SK-N-SH treated with all-trans-retinoic acid at 6 μM for 48 hours (cell line): Measurements from ENCODE around the gene SLC2A4.

Experiments
- ATAC-seq: fragments of 200-7000 bp; cut with Tn5 transposase; 3 replicates; pipeline ENCODE4 v1.9.1; 2020; ENCODE audit warnings: mild to moderate bottlenecking, moderate library complexity
- ARNTL ChIP-seq: fragments of 450-650 bp; formaldehyde crosslinking; IDR thresholded peaks from 2 replicates; pipeline ENCODE4 v1.5.0; 2020; ENCODE audit warnings: low read depth, mild to moderate bottlenecking, moderate library complexity, borderline replicate concordance
- BACH2 ChIP-seq: fragments of 250-450 bp; sonication (Bioruptor Pico); IDR thresholded peaks from 2 replicates; pipeline ENCODE4 v1.9.0; 2021; ENCODE audit warnings: mild to moderate bottlenecking, borderline replicate concordance
- CSDC2 ChIP-seq: fragments of 250-450 bp; sonication (Bioruptor Pico); IDR thresholded peaks from 2 replicates; pipeline ENCODE4 v1.5.0; 2020; ENCODE audit warnings: mild to moderate bottlenecking, moderate library complexity
- ESRRG ChIP-seq: fragments of 250-450 bp; sonication (Bioruptor Pico); IDR thresholded peaks from 2 replicates; pipeline ENCODE4 v1.6.1; 2021; ENCODE audit warnings: mild to moderate bottlenecking
- ISL1 ChIP-seq: fragments of 250-450 bp; sonication (Bioruptor Pico); IDR thresholded peaks from 2 replicates; pipeline ENCODE4 v2.1.2; 2022; ENCODE audit warnings: mild to moderate bottlenecking, moderate library complexity
- OSR1 ChIP-seq: fragments of 250-450 bp; sonication (Bioruptor Pico); IDR thresholded peaks from 2 replicates; pipeline ENCODE4 v1.8.0; 2022; ENCODE audit warnings: moderate library complexity, mild to moderate bottlenecking, inconsistent platforms
- PPARA ChIP-seq: fragments of 250-450 bp; sonication (Bioruptor Pico); IDR thresholded peaks from 2 replicates; pipeline ENCODE4 v1.5.0; 2020; ENCODE audit warnings: mild to moderate bottlenecking, borderline replicate concordance
- RARB ChIP-seq: fragments of 250-450 bp; sonication (Bioruptor Pico); IDR thresholded peaks from 2 replicates; pipeline ENCODE4 v1.8.0; 2021; ENCODE audit warnings: mild to moderate bottlenecking, moderate library complexity
- SNAI2 ChIP-seq: fragments of 250-450 bp; sonication (Bioruptor Pico); IDR thresholded peaks from 2 replicates; pipeline ENCODE4 v1.5.0; 2020; ENCODE audit warnings: mild to moderate bottlenecking, moderate library complexity
- TCF4 ChIP-seq: fragments of 250-450 bp; sonication (Bioruptor Pico); IDR thresholded peaks from 2 replicates; pipeline ENCODE4 v1.8.0; 2021; ENCODE audit warnings: mild to moderate bottlenecking, moderate library complexity, borderline replicate concordance
- TOX ChIP-seq: fragments of 250-450 bp; sonication (Bioruptor Pico); IDR thresholded peaks from 2 replicates; pipeline ENCODE4 v1.8.0; 2021; ENCODE audit warnings: mild to moderate bottlenecking, moderate library complexity, borderline replicate concordance
- ZC3H10 ChIP-seq: fragments of 250-450 bp; sonication (Bioruptor Pico); IDR thresholded peaks from 2 replicates; pipeline ENCODE4 v1.5.1; 2021; ENCODE audit warnings: mild to moderate bottlenecking, moderate library complexity
- ZFP3 ChIP-seq: fragments of 250-450 bp; sonication (Bioruptor Pico); IDR thresholded peaks from 2 replicates; pipeline ENCODE4 v1.5.0; 2020; ENCODE audit warnings: mild to moderate bottlenecking, moderate library complexity
- ZFP30 ChIP-seq: fragments of 450-650 bp; formaldehyde crosslinking; IDR thresholded peaks from 2 replicates; pipeline ENCODE4 v1.5.0; 2022; ENCODE audit warnings: mild to moderate bottlenecking, moderate library complexity
- ZNF70 ChIP-seq: fragments of 450-650 bp; formaldehyde crosslinking; IDR thresholded peaks from 2 replicates; pipeline ENCODE4 v1.5.0; 2020; ENCODE audit warnings: mild to moderate bottlenecking, moderate library complexity
- ZNF8 ChIP-seq: fragments of 450-650 bp; formaldehyde crosslinking; IDR thresholded peaks from 2 replicates; pipeline ENCODE4 v1.5.0; 2020; ENCODE audit warnings: mild to moderate bottlenecking, moderate library complexity
- TF ChIP-seq, protein P1 (sequence below): fragments of 250-450 bp; sonication (Bioruptor Pico); IDR thresholded peaks from 2 replicates; pipeline ENCODE4 v1.5.1; 2020; ENCODE audit warnings: low read depth, mild to moderate bottlenecking, moderate library complexity
- TF ChIP-seq, protein P2 (sequence below): fragments of 250-450 bp; sonication (Bioruptor Pico); IDR thresholded peaks from 2 replicates; pipeline ENCODE4 v1.5.1; 2021; ENCODE audit warnings: mild to moderate bottlenecking, moderate library complexity
- TF ChIP-seq, protein P3 (sequence below): fragments of 250-450 bp; sonication (Bioruptor Pico); IDR thresholded peaks from 2 replicates; pipeline ENCODE4 v1.8.0; 2021; ENCODE audit warnings: low read depth, mild to moderate bottlenecking, moderate library complexity, borderline replicate concordance
- TF ChIP-seq, protein P4 (sequence below): fragments of 250-450 bp; sonication (Bioruptor Pico); IDR thresholded peaks from 2 replicates; pipeline ENCODE4 v1.5.0; 2020; ENCODE audit warnings: mild to moderate bottlenecking, moderate library complexity

SLC2A4 gene

DNA sequence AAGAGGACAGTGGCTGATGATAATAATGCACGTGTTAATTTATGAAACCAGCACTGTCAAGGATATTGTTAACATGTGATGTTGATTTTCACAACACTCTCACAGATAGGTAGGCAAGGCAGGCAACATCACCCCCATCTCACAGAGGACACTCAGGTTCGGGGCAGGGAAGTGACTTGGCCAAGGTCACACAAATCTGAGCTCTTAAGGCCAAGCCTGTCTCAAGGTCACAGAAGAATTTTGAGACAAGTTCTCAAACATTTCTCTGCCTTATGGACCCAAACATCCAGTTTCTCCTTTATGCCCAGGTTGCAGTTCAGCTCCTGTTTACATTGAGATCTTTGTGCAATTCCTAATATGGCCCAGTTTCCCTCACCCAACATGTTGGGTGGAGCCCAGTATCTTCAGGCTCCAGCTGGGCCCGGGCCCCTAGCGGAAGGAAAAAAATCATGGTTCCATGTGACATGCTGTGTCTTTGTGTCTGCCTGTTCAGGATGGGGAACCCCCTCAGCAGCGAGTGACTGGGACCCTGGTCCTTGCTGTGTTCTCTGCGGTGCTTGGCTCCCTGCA, 1.3 kb downstream of the SLC2A4 start (continued):
- TF ChIP-seq ZNF70 (no peak), ZFP3 (CRISPR knock-in tag) (no peak), OSR1 (CRISPR knock-in tag) (no peak)

DNA sequence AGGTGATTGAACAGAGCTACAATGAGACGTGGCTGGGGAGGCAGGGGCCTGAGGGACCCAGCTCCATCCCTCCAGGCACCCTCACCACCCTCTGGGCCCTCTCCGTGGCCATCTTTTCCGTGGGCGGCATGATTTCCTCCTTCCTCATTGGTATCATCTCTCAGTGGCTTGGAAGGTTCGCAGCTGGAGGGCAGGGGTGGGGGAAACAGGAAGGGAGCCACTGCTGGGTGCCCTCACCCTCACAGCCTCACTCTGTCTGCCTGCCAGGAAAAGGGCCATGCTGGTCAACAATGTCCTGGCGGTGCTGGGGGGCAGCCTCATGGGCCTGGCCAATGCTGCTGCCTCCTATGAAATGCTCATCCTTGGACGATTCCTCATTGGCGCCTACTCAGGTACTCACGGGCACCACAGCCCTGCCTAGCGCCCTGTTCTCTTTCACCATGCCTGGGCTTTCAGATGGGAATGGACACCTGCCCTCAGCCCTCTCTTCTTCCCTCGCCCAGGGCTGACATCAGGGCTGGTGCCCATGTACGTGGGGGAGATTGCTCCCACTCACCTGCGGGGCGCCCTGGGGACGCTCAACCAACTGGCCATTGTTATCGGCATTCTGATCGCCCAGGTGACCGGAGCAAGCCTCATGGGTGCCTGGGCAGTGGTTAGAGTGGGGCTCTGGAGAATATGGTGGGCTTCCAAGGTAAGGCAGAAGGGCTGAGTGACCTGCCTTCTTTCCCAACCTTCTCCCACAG, 2.1 kb downstream of the SLC2A4 start:
- no peak for ATAC-seq
- no peak for TF ChIP-seq ZFP3 (CRISPR knock-in tag)
- TF ChIP-seq, protein P1, sequence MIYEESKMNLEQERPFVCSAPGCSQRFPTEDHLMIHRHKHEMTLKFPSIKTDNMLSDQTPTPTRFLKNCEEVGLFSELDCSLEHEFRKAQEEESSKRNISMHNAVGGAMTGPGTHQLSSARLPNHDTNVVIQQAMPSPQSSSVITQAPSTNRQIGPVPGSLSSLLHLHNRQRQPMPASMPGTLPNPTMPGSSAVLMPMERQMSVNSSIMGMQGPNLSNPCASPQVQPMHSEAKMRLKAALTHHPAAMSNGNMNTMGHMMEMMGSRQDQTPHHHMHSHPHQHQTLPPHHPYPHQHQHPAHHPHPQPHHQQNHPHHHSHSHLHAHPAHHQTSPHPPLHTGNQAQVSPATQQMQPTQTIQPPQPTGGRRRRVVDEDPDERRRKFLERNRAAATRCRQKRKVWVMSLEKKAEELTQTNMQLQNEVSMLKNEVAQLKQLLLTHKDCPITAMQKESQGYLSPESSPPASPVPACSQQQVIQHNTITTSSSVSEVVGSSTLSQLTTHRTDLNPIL (CRISPR knock-in tag), result no peak
- TF ChIP-seq, protein P2, sequence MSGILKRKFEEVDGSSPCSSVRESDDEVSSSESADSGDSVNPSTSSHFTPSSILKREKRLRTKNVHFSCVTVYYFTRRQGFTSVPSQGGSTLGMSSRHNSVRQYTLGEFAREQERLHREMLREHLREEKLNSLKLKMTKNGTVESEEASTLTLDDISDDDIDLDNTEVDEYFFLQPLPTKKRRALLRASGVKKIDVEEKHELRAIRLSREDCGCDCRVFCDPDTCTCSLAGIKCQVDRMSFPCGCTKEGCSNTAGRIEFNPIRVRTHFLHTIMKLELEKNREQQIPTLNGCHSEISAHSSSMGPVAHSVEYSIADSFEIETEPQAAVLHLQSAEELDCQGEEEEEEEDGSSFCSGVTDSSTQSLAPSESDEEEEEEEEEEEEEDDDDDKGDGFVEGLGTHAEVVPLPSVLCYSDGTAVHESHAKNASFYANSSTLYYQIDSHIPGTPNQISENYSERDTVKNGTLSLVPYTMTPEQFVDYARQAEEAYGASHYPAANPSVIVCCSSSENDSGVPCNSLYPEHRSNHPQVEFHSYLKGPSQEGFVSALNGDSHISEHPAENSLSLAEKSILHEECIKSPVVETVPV (CRISPR knock-in tag), result no peak
- TF ChIP-seq ESRRG, result no peak
- TF ChIP-seq CSDC2 (CRISPR knock-in tag), result no peak
- no peak for TF ChIP-seq PPARA (CRISPR knock-in tag)
- TF ChIP-seq TCF4 (CRISPR knock-in tag), result no peak
- TF ChIP-seq OSR1 (CRISPR knock-in tag), result no peak
- TF ChIP-seq, protein P3, sequence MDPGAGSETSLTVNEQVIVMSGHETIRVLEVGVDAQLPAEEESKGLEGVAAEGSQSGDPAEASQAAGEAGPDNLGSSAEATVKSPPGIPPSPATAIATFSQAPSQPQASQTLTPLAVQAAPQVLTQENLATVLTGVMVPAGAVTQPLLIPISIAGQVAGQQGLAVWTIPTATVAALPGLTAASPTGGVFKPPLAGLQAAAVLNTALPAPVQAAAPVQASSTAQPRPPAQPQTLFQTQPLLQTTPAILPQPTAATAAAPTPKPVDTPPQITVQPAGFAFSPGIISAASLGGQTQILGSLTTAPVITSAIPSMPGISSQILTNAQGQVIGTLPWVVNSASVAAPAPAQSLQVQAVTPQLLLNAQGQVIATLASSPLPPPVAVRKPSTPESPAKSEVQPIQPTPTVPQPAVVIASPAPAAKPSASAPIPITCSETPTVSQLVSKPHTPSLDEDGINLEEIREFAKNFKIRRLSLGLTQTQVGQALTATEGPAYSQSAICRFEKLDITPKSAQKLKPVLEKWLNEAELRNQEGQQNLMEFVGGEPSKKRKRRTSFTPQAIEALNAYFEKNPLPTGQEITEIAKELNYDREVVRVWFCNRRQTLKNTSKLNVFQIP (CRISPR knock-in tag), result no peak
- no peak for TF ChIP-seq ZNF8 (CRISPR knock-in tag)
- no peak for TF ChIP-seq ZNF70
- no peak for TF ChIP-seq SNAI2 (CRISPR knock-in tag)
- TF ChIP-seq, all 23 proteins: peak for 0

DNA sequence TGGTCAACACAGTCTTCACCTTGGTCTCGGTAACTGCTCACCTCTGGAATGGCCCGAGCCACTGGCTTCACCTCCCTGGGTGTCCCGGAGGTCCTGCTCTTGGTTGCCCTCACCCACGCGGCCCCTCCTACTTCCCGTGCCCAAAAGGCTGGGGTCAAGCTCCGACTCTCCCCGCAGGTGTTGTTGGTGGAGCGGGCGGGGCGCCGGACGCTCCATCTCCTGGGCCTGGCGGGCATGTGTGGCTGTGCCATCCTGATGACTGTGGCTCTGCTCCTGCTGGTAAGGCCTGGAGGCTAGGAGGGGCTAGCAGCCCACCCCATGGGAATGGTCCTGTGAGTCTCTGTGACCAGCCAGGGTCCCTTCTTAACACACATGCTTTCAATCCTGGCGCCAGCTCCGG, 3.4 kb downstream of the SLC2A4 start:
- TF ChIP-seq, protein P1 (CRISPR knock-in tag), result no peak
- TF ChIP-seq CSDC2 (CRISPR knock-in tag) (no peak), SNAI2 (CRISPR knock-in tag) (no peak), OSR1 (CRISPR knock-in tag) (no peak), ARNTL (CRISPR knock-in tag) (no peak), ISL1 (CRISPR knock-in tag) (no peak), ZC3H10 (CRISPR knock-in tag) (no peak), ZFP30 (CRISPR knock-in tag) (no peak), RARB (CRISPR knock-in tag) (no peak)
- TF ChIP-seq, protein P4, sequence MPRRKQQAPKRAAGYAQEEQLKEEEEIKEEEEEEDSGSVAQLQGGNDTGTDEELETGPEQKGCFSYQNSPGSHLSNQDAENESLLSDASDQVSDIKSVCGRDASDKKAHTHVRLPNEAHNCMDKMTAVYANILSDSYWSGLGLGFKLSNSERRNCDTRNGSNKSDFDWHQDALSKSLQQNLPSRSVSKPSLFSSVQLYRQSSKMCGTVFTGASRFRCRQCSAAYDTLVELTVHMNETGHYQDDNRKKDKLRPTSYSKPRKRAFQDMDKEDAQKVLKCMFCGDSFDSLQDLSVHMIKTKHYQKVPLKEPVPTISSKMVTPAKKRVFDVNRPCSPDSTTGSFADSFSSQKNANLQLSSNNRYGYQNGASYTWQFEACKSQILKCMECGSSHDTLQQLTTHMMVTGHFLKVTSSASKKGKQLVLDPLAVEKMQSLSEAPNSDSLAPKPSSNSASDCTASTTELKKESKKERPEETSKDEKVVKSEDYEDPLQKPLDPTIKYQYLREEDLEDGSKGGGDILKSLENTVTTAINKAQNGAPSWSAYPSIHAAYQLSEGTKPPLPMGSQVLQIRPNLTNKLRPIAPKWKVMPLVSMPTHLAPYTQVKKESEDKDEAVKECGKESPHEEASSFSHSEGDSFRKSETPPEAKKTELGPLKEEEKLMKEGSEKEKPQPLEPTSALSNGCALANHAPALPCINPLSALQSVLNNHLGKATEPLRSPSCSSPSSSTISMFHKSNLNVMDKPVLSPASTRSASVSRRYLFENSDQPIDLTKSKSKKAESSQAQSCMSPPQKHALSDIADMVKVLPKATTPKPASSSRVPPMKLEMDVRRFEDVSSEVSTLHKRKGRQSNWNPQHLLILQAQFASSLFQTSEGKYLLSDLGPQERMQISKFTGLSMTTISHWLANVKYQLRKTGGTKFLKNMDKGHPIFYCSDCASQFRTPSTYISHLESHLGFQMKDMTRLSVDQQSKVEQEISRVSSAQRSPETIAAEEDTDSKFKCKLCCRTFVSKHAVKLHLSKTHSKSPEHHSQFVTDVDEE (CRISPR knock-in tag), result no peak
- no peak for ATAC-seq

DNA sequence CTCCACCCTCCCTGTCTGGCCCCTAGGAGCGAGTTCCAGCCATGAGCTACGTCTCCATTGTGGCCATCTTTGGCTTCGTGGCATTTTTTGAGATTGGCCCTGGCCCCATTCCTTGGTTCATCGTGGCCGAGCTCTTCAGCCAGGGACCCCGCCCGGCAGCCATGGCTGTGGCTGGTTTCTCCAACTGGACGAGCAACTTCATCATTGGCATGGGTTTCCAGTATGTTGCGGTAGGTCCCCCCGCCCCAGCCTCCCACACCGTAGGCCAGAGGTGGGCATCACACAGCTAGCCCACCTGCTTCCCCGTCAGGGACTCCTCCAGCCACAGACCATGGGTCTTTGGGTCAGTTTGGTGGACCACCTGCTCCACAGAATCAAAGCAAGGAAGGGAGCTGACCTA, 4.2 kb downstream of the SLC2A4 start:
- TF ChIP-seq, protein P4 (CRISPR knock-in tag), result no peak
- TF ChIP-seq TCF4 (CRISPR knock-in tag), result no peak
- TF ChIP-seq BACH2 (CRISPR knock-in tag), result no peak
- TF ChIP-seq, protein P2 (CRISPR knock-in tag), result no peak
- no peak for TF ChIP-seq ARNTL (CRISPR knock-in tag)
- TF ChIP-seq TOX (CRISPR knock-in tag), result no peak
- no peak for TF ChIP-seq ZNF8 (CRISPR knock-in tag)
- TF ChIP-seq ZNF70, result no peak
- TF ChIP-seq, all 23 proteins: peak for 0
- no peak for ATAC-seq
